ENCODE results near the gene TMEM120A. TPM values are rescaled to one million over a fixed set of nuclear protein-coding genes. Genes with fewer than 3 reads are reported as not detected.

The TMEM120A gene
- total RNA-seq, 1 donor from 2014 or later, result 43.9 TPM

DNA sequence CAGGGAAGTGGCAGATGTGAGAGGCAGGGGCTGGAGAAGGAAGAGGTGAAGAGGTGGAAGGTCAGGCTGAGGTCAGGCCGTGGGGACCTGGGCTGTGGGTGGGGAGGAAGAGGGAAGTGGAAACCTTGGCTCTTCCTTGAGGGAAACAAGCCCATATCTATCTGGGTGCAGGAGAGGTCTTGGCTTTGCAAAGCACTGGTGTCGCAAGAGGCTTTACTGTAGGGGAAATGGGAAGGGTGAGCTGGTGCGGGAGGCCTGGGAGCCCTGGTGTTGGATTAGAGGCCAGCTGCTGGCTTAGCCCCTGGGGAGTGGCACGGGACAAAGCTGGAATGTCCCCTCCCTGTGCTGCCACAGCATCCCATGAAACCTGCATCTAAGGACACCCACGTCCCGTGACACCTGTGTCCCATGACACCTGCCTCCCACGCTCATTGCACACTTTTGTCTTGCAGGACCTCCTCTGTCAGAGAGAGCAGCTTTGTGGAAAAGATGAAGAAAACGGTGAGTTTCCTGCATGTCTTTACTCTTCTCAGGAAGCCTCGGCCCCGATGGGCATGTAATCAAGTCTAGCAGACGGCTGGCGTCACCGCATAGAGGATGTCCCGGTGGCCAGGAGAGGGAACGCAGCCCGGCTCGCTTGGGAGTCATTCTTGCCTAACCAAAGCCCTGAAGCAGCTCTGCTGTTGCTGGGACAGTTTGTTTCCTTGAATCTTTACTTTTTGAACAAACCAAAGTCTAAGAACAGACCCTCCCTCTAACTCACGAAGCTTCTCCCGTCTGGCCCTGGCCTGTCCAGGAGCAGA, 22.2 kb downstream of the TMEM120A start:
- intact Hi-C loops (cut with DNase I), result no loop called here
- DNase-seq (peak; percentile 78), ATAC-seq (peak; percentile 78)
- Histone ChIP-seq H3K9me3 (no peaks in the 10 kb centered on the region), H3K27me3 (no peaks in the 10 kb centered on the region), H3K4me1 (peaks cover 27% of the 10 kb centered on the region), H3K27ac (peak overlapping the region; percentile 55), H3K36me3 (peaks cover 31% of the 10 kb centered on the region), H3K4me3 (no peak overlapping the region)
- TF ChIP-seq, protein P1, sequence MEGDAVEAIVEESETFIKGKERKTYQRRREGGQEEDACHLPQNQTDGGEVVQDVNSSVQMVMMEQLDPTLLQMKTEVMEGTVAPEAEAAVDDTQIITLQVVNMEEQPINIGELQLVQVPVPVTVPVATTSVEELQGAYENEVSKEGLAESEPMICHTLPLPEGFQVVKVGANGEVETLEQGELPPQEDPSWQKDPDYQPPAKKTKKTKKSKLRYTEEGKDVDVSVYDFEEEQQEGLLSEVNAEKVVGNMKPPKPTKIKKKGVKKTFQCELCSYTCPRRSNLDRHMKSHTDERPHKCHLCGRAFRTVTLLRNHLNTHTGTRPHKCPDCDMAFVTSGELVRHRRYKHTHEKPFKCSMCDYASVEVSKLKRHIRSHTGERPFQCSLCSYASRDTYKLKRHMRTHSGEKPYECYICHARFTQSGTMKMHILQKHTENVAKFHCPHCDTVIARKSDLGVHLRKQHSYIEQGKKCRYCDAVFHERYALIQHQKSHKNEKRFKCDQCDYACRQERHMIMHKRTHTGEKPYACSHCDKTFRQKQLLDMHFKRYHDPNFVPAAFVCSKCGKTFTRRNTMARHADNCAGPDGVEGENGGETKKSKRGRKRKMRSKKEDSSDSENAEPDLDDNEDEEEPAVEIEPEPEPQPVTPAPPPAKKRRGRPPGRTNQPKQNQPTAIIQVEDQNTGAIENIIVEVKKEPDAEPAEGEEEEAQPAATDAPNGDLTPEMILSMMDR (IDR thresholded peaks at IDR 0.05), result peak; percentile 16

DNA sequence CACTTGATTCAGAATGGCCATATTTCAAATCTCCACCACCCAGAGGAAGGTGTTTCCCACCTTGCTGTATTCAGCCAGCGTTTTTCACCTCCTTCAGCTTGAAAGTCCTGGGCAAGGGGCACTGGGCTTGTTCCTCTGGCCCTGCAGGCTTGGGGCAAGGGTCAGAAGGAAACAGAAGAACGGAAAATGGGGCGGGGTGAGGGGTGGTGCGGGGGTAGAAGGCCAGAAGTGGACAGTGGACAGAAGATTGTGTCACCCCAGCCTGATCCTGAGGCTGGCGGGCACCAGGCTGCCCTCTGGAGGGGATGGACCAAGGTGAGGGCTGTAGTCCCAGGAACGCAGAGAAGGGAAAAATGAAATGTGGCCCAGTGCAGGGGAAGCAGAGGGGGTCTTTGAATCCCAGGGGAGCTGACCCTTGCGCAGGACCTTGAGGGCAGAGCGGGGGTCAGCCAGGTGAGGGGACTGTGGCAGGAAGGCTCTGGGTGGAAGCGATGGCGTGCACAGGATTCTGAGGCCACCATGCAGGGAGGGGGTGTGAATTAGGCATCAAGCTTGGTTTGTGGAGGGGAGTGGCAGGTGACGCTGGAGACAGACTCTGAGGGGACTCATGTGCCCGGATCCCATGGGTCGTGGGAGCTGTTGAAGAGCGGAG, 23.0 kb downstream of the TMEM120A start:
- peaks cover 32% of the 10 kb centered on the region for H3K4me1 ChIP-seq
- no peak overlapping the region for H3K4me3 ChIP-seq
- H3K9me3 ChIP-seq, result no peaks in the 10 kb centered on the region
- H3K27me3 ChIP-seq, result no peaks in the 10 kb centered on the region
- H3K36me3 ChIP-seq, result peaks cover 33% of the 10 kb centered on the region
- intact Hi-C loops (cut with DNase I), result no loop called here
- no peak for DNase-seq
- TF ChIP-seq, protein P1 (IDR thresholded peaks at IDR 0.05), result no peak
- ATAC-seq, result no peak
- peak overlapping the region; percentile 55 for H3K27ac ChIP-seq

DNA sequence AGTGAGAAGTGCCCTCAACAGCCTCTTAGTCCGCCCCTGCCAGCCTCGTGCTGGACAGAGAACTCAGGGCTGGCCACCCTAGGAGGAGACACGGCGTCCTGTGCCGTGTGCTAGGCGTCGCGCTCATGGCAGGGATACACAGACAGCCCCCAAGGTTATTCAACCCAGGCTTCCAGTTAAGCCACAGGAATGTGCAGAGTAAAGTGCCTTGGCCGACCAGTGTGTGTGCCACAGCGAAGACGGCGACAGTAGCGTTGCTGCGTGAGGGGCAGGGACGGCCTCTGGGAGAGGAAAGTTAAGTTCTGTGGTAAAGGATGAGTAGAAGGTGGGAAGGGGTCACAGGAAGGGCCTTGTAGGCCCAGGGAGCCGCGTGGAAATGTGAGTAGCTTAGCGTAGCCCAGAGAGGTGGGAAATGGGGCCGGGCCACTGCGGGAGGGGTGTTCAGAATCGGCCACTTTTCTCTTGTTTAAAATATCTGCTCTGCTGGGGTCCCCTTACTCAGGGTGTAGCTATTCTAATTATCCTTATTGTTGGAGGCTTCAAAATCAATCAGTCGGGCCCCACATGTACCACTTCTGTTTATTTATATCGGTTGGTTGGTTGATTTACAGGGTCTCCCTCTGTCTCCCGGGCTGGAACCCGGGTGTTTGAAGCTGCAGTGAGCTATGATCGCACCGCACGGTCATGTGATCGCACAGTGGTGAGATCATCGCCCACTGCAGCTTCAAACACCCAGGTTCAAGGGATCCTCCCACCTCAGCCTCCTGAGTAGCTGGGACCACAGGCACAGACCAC, 24.5 kb downstream of the TMEM120A start:
- DNase-seq (no peak), ATAC-seq (no peak)
- H3K36me3 ChIP-seq, result peaks cover 35% of the 10 kb centered on the region
- no peaks in the 10 kb centered on the region for H3K27me3 ChIP-seq
- no peaks in the 10 kb centered on the region for H3K9me3 ChIP-seq
- H3K4me1 ChIP-seq, result peaks cover 41% of the 10 kb centered on the region
- no peak overlapping the region for H3K27ac ChIP-seq
- intact Hi-C loops (cut with DNase I), result no loop called here
- TF ChIP-seq, protein P1 (IDR thresholded peaks at IDR 0.05), result no peak
- H3K4me3 ChIP-seq, result no peak overlapping the region

DNA sequence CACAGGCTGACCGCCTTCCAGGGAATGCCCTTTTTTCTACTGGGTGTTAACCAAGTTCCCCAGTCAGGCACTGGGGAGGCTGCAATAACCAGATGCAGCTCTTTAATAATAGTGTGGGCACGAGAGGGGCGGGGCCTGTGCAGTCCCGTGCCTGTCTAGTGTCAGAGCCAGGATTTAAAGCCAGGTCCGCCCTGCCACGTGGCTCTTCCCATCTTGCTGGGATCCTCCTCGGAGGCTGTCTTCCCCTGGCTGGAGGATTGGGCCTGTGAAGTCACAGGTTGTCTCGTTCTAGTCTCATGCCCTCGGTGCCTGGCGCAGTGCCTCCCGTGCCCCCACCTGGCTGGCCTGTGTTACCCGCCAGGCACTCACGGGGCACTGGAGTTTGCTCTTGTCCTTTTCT, 25.2 kb downstream of the TMEM120A start:
- DNase-seq, result no peak
- H3K4me3 ChIP-seq, result no peak overlapping the region
- H3K27me3 ChIP-seq, result no peaks in the 10 kb centered on the region
- no peaks in the 10 kb centered on the region for H3K9me3 ChIP-seq
- ATAC-seq, result no peak
- H3K27ac ChIP-seq, result no peak overlapping the region
- TF ChIP-seq, protein P1 (IDR thresholded peaks at IDR 0.05), result no peak
- H3K36me3 ChIP-seq, result peaks cover 35% of the 10 kb centered on the region
- intact Hi-C loops (cut with DNase I), result no loop called here
- peaks cover 41% of the 10 kb centered on the region for H3K4me1 ChIP-seq

DNA sequence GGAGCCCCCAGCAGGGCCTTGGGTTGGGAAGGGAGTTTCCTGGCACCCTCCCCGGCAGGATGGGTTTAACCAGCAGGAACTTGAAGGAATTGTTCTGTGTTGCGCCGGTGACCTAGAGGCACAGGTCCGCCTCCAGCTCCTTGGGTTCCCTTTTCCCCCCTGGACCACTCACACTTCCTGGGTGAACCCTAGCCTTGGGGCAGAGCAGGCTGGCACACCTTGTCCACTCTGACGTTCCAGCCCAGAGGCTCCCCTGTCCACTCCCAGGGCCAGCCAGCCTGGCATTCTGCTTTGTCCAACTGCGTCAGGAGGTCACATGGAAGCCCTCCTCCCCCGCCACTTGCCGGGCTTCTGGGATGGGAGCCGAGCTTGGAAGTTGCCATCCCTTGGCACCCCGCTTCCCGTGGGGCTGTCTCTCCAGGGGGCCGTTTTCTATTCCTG, 25.8 kb downstream of the TMEM120A start:
- Histone ChIP-seq H3K27ac (peak overlapping the region; percentile 70), H3K4me1 (peaks cover 41% of the 10 kb centered on the region), H3K4me3 (peak overlapping the region; percentile 6), H3K36me3 (peaks cover 29% of the 10 kb centered on the region), H3K27me3 (no peaks in the 10 kb centered on the region), H3K9me3 (no peaks in the 10 kb centered on the region)
- TF ChIP-seq, protein P1 (IDR thresholded peaks at IDR 0.05), result no peak
- DNase-seq (no peak), ATAC-seq (no peak)
- intact Hi-C loops (cut with DNase I), result no loop called here

Data from upper lobe of right lung (tissue), 1 donor.